NCI-H146 treated with DMSO at 0.1 percent for 48 hours (cell line): ENCODE measurements around the gene TSPAN18.

ENCODE experiments used
- DNase-seq: peaks from one replicate; lab custom pipeline; 2025; ENCODE audit not compliant: unreplicated experiment; lab: John Stamatoyannopoulos, UW

Gene TSPAN18

GRCh38 chr11:44711113-44711786 lies 15.5 kb upstream of the TSPAN18 start:
- no peak for DNase-seq

GRCh38 chr11:44711787-44712608 lies 14.8 kb upstream of the TSPAN18 start:
- no peak for DNase-seq

- no peak for DNase-seq
These were observed 13.7 kb upstream of the TSPAN18 start for GRCh38 chr11:44713022-44713421.

GRCh38 chr11:44716256-44716655 lies 10.5 kb upstream of the TSPAN18 start:
- no peak for DNase-seq

GRCh38 chr11:44718057-44718456 lies 8.7 kb upstream of the TSPAN18 start:
- DNase-seq = no peak

- DNase-seq = no peak
These were observed 8.0 kb upstream of the TSPAN18 start for GRCh38 chr11:44718612-44719390.

- DNase-seq = no peak
These were observed 1.6 kb upstream of the TSPAN18 start for GRCh38 chr11:44725016-44725685.

GRCh38 chr11:44725757-44726282 lies 942 bp upstream of the TSPAN18 start:
- no peak for DNase-seq

GRCh38 chr11:44727114-44727372 lies 281 bp downstream of the TSPAN18 start:
- DNase-seq = no peak

GRCh38 chr11:44727373-44728287 lies 868 bp downstream of the TSPAN18 start:
- no peak for DNase-seq

GRCh38 chr11:44728491-44728910 lies 1.7 kb downstream of the TSPAN18 start:
- no peak for DNase-seq

GRCh38 chr11:44729063-44729462 lies 2.3 kb downstream of the TSPAN18 start:
- DNase-seq = no peak

GRCh38 chr11:44729713-44730112 lies 3.0 kb downstream of the TSPAN18 start:
- no peak for DNase-seq

- no peak for DNase-seq
These were observed 4.0 kb downstream of the TSPAN18 start for GRCh38 chr11:44730775-44731174.

- no peak for DNase-seq
These were observed 5.1 kb downstream of the TSPAN18 start for GRCh38 chr11:44731685-44732430.

- DNase-seq = no peak
These were observed 5.8 kb downstream of the TSPAN18 start for GRCh38 chr11:44732564-44732963.

- no peak for DNase-seq
These were observed 7.1 kb downstream of the TSPAN18 start for GRCh38 chr11:44733877-44734276.

- no peak for DNase-seq
These were observed 8.2 kb downstream of the TSPAN18 start for GRCh38 chr11:44734843-44735381.

- DNase-seq = no peak
These were observed 10.0 kb downstream of the TSPAN18 start for GRCh38 chr11:44736791-44737190.
